ENCODE results near the gene CD36.

DNA sequence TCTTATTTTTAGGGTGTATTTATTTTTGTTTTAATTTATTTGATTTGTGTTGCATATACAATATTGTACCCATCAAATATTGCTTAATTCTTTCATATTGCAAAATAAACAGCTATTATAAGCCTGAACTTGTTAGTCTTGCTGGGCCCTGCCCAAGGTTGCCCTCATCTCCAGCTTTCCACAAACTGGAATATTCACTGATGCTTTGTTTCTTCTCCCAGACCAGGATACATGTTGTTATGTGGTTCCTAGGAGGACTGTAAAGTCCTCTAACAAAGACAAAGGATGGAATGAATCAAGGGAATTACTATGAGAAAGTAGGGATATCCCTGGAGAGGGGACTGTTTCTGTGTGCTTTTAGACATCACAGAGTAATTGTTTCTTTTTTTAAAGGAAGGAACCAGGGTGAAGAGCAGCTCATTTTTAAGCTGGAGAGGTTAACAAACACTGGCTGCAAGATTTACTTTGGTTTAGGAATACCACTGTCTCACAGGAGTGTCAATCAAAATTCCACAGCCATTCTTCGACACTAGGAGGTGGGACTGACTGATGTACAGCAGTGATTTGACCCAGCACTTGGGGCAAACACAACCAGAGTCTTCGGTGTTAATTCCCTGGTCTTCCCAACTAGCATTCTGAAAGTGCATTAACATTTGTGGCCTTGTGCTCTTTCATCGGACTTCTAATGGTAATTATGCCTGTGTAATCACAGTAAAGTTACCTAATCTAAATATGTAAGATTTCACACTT is 14.8 kb upstream of the CD36 start:
- TF ChIP-seq, protein P1, sequence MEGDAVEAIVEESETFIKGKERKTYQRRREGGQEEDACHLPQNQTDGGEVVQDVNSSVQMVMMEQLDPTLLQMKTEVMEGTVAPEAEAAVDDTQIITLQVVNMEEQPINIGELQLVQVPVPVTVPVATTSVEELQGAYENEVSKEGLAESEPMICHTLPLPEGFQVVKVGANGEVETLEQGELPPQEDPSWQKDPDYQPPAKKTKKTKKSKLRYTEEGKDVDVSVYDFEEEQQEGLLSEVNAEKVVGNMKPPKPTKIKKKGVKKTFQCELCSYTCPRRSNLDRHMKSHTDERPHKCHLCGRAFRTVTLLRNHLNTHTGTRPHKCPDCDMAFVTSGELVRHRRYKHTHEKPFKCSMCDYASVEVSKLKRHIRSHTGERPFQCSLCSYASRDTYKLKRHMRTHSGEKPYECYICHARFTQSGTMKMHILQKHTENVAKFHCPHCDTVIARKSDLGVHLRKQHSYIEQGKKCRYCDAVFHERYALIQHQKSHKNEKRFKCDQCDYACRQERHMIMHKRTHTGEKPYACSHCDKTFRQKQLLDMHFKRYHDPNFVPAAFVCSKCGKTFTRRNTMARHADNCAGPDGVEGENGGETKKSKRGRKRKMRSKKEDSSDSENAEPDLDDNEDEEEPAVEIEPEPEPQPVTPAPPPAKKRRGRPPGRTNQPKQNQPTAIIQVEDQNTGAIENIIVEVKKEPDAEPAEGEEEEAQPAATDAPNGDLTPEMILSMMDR (IDR thresholded peaks at IDR 0.05) = no peak
- no peak for TF ChIP-seq POLR2A (IDR thresholded peaks at IDR 0.05)

All from body of pancreas (tissue), 4 donors.